OCI-LY3 (cell line): ENCODE data around the gene FBXO48.

Source experiments
- H2AFZ ChIP-seq: fragments of 200-600, 300-600 bp; shearing (Covaris generic); 2 replicates; pipeline ENCODE4 v1.6.0; 2014; ENCODE audit warnings: antibody characterized with exemption, low read depth, low read length
- H3K27ac ChIP-seq: fragments of 200-600, 300-600 bp; sonication (generic); 2 replicates; pipeline ENCODE4 v1.5.1; 2014; ENCODE audit warnings: mild to moderate bottlenecking, low read length, moderate library complexity, mixed read lengths
- H3K27me3 ChIP-seq: fragments of 200-600, 300-600 bp; sonication (generic); 2 replicates; pipeline ENCODE4 v1.6.1; 2014; ENCODE audit warnings: low read depth, low read length, mixed read lengths
- H3K36me3 ChIP-seq: fragments of 200-600, 300-600 bp; sonication (generic); replicated peaks from 2 replicates; pipeline ENCODE3; 2014; ENCODE audit warnings: low read depth, low read length, mixed read lengths
- H3K4me1 ChIP-seq: fragments of 300-600, 200-600 bp; sonication (generic); 2 replicates; pipeline ENCODE4 v1.6.1; 2014; ENCODE audit warnings: low read length, mixed read lengths
- H3K4me2 ChIP-seq: fragments of 200-600, 300-600 bp; sonication (generic); 2 replicates; pipeline ENCODE4 v1.6.1; 2014; ENCODE audit warnings: low read length, mixed read lengths
- H3K4me3 ChIP-seq: fragments of 300-600, 200-600 bp; sonication (generic); 2 replicates; pipeline ENCODE4 v1.5.1; 2014; ENCODE audit warnings: antibody characterized with exemption, mild to moderate bottlenecking, low read length, moderate library complexity
- H3K79me2 ChIP-seq: fragments of 300-600, 200-600 bp; shearing (Covaris generic); 2 replicates; pipeline ENCODE4 v1.6.1; 2014; ENCODE audit warnings: mild to moderate bottlenecking, low read length, mixed read lengths
- H3K9ac ChIP-seq: fragments of 300-600, 200-600 bp; shearing (Covaris generic); 2 replicates; pipeline ENCODE4 v1.6.0; 2014; ENCODE audit warnings: mild to moderate bottlenecking, low read length, moderate library complexity
- H3K9me3 ChIP-seq: fragments of 200-600, 300-600 bp; shearing (Covaris generic); 2 replicates; pipeline ENCODE4 v1.6.1; 2014; ENCODE audit warnings: low read length, mixed read lengths; ENCODE audit not compliant: insufficient read depth
- H4K20me1 ChIP-seq: fragments of 200-600, 300-600 bp; sonication (generic); 2 replicates; pipeline ENCODE4 v1.6.1; 2016; ENCODE audit warnings: low read length, mixed read lengths; ENCODE audit not compliant: insufficient read depth
- EZH2phosphoT487 ChIP-seq: fragments of 200-600 bp; shearing (Covaris generic); IDR thresholded peaks from 2 replicates; pipeline ENCODE4 v1.6.1; 2018; ENCODE audit warnings: antibody characterized with exemption, mixed run types, low read depth
- TF ChIP-seq, protein P1 (sequence below): fragments of 200-600, 300-600 bp; sonication (generic); IDR thresholded peaks from 2 replicates; pipeline ENCODE4 v1.5.1; 2014; ENCODE audit warnings: antibody characterized with exemption, low read length, low read depth

Gene FBXO48

DNA sequence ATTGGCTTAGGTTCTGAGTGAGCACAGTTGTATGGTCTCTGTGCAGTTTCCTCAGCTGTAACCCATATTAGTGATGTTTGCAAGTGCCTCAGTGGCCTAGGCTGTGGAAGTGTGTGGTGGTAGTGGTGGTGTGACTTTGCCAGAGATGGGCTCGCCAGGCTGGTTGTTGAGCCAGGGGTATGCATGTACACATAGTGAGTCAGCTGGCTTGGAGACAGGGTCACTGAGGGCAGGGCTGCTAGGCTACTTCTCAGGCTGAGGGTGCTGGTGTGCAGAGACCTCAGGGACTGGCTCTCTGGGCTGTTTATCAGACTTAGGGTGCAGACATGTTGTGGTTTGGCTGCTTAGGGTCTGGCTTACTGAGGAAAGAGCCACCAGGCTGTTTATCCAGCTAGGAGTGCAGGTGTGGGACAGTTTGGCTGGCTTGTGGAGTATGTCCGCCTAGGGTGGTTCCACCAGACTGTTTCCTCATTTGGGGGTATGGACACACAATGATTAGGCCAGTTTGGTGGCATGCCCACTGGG is 15.3 kb upstream of the FBXO48 start:
- no peaks in the 10 kb centered on the region for H3K4me1 ChIP-seq
- H4K20me1 ChIP-seq = no peaks in the 10 kb centered on the region
- peaks cover 3% of the 10 kb centered on the region for H3K36me3 ChIP-seq
- no peak overlapping the region for H3K4me2 ChIP-seq
- H3K27me3 ChIP-seq = no peaks in the 10 kb centered on the region
- peaks cover 18% of the 10 kb centered on the region for H3K79me2 ChIP-seq
- no peak overlapping the region for H2AFZ ChIP-seq
- H3K9ac ChIP-seq = no peak overlapping the region
- TF ChIP-seq, protein P1, sequence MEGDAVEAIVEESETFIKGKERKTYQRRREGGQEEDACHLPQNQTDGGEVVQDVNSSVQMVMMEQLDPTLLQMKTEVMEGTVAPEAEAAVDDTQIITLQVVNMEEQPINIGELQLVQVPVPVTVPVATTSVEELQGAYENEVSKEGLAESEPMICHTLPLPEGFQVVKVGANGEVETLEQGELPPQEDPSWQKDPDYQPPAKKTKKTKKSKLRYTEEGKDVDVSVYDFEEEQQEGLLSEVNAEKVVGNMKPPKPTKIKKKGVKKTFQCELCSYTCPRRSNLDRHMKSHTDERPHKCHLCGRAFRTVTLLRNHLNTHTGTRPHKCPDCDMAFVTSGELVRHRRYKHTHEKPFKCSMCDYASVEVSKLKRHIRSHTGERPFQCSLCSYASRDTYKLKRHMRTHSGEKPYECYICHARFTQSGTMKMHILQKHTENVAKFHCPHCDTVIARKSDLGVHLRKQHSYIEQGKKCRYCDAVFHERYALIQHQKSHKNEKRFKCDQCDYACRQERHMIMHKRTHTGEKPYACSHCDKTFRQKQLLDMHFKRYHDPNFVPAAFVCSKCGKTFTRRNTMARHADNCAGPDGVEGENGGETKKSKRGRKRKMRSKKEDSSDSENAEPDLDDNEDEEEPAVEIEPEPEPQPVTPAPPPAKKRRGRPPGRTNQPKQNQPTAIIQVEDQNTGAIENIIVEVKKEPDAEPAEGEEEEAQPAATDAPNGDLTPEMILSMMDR = no peak
- TF ChIP-seq EZH2phosphoT487 = no peak
- H3K4me3 ChIP-seq = no peak overlapping the region
- no peaks in the 10 kb centered on the region for H3K9me3 ChIP-seq
- no peak overlapping the region for H3K27ac ChIP-seq

- H3K9ac ChIP-seq = no peak overlapping the region
- peaks cover 30% of the 10 kb centered on the region for H3K79me2 ChIP-seq
- TF ChIP-seq EZH2phosphoT487 = no peak
- TF ChIP-seq, protein P1 = no peak
- no peak overlapping the region for H3K4me3 ChIP-seq
- no peaks in the 10 kb centered on the region for H3K4me1 ChIP-seq
- H3K9me3 ChIP-seq = no peaks in the 10 kb centered on the region
- H4K20me1 ChIP-seq = no peaks in the 10 kb centered on the region
- H3K27ac ChIP-seq = no peak overlapping the region
- no peak overlapping the region for H2AFZ ChIP-seq
- peaks cover 6% of the 10 kb centered on the region for H3K36me3 ChIP-seq
- H3K4me2 ChIP-seq = no peak overlapping the region
- H3K27me3 ChIP-seq = no peaks in the 10 kb centered on the region
Observed at GRCh38 chr2:68478688-68479087, 11.6 kb upstream of the FBXO48 start.

- H3K9ac ChIP-seq = no peak overlapping the region
- no peak overlapping the region for H3K27ac ChIP-seq
- no peak overlapping the region for H3K4me2 ChIP-seq
- no peaks in the 10 kb centered on the region for H4K20me1 ChIP-seq
- peaks cover 24% of the 10 kb centered on the region for H3K79me2 ChIP-seq
- H3K4me3 ChIP-seq = no peak overlapping the region
- H3K4me1 ChIP-seq = no peaks in the 10 kb centered on the region
- H2AFZ ChIP-seq = no peak overlapping the region
- no peaks in the 10 kb centered on the region for H3K9me3 ChIP-seq
- TF ChIP-seq, protein P1 = no peak
- no peak for TF ChIP-seq EZH2phosphoT487
- peaks cover 6% of the 10 kb centered on the region for H3K36me3 ChIP-seq
- H3K27me3 ChIP-seq = no peaks in the 10 kb centered on the region
Observed at GRCh38 chr2:68476454-68476853, 9.4 kb upstream of the FBXO48 start.

- peaks cover 30% of the 10 kb centered on the region for H3K79me2 ChIP-seq
- H3K9ac ChIP-seq = no peak overlapping the region
- H3K27ac ChIP-seq = no peak overlapping the region
- TF ChIP-seq, protein P1 = no peak
- no peak for TF ChIP-seq EZH2phosphoT487
- no peaks in the 10 kb centered on the region for H3K27me3 ChIP-seq
- H4K20me1 ChIP-seq = no peaks in the 10 kb centered on the region
- H3K4me2 ChIP-seq = no peak overlapping the region
- H3K4me1 ChIP-seq = no peaks in the 10 kb centered on the region
- no peak overlapping the region for H3K4me3 ChIP-seq
- H3K36me3 ChIP-seq = peaks cover 6% of the 10 kb centered on the region
- H3K9me3 ChIP-seq = no peaks in the 10 kb centered on the region
- H2AFZ ChIP-seq = no peak overlapping the region
Observed at GRCh38 chr2:68475576-68475975, 8.5 kb upstream of the FBXO48 start.
